HK-2 (cell line): ENCODE data around the gene TSC2.

ENCODE experiments used
- DNase-seq: peaks from one replicate; pipeline ENCODE4 v3.0.0-alpha.2; 2018; ENCODE audit not compliant: unreplicated experiment

The TSC2 gene

DNA sequence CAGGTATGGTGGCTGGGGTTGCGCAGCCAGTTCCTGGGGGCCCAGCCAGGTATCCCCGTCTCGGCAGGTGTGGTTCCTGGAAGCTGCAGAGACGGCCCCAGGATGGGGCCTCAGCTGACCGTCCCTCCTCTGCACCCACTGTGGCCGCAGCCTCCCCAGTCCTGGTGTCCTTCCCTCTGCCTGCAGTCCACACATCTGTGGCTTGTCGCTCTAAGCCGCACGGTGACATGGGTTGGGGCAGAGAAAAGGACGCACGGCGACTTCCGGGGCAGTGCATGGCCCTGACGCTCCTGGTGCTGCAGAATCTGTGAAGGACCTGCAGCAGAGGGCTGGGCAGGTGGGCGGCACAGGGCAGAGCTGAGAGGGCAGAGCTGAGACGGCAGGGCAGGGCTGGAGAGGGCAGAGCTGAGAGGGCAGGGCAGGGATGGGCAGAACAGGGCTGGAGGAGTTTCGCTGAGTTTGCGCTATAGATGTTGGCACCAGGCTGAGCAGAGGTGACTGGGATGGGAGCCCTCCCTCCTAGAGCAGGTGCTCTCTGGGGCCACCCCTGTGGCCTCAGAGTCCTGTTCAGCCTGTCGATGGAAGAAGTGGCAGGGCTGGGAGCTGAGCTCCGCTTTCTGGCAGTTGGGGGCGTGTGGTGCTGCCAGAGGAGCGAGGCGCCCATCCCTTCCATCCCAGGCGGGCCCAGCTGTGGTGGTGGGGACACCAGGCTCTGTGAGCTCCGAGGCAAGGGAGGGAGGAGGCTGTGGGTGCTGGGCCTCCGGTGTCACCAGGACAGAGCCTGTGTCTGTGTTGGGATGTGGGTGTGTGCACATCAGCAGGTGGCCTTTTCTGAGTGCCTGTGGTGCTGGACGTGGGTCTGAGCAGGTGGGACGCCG lies 23.0 kb downstream of the TSC2 start:
- no peak for DNase-seq

DNA sequence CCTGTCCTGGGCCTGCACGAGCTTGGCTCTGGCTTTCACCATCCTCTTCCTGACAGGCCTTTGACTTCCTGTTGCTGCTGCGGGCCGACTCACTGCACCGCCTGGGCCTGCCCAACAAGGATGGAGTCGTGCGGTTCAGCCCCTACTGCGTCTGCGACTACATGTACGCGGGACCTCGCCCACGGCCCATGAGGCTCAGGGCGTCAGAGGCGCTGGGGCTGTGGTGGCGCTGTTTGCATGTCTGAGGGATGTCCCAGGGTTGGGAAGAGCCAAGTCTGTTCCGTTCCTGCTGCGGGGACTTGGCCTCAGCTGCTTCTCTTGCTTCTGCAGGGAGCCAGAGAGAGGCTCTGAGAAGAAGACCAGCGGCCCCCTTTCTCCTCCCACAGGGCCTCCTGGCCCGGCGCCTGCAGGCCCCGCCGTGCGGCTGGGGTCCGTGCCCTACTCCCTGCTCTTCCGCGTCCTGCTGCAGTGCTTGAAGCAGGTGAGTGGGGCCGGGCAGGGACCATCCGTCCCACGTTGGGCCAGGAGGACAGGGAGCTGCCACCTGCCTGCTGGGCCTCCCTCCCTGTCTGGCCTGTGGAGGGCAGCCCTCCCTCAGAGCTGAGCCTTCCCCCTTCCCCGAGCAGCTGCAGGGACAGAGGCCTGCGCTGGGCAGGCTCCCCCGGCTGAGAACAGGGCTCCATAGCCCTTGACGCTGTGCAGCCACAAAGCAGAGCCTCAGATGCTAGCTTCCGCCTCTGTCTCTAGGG lies 23.8 kb downstream of the TSC2 start:
- DNase-seq: no peak

DNA sequence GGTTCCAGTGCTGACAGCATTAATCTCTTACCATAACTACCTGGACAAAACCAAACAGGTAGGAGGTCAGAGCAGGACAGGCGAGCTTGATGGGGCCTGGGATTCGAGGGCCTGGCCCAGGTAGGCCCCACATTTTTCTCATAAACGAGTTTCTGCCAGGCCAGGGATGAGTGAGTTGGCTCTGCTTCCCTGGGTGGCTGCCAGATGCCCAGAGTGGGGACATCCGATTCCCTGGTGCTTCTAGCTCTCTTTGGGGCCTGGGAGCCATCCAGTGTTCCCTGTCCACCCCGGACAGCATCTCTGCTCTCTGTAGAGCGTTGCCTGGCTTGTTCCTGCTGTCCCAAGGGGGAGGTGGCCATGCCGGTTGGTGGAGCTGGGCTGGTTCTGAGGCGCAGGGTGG lies 25.1 kb downstream of the TSC2 start:
- DNase-seq: no peak

DNA sequence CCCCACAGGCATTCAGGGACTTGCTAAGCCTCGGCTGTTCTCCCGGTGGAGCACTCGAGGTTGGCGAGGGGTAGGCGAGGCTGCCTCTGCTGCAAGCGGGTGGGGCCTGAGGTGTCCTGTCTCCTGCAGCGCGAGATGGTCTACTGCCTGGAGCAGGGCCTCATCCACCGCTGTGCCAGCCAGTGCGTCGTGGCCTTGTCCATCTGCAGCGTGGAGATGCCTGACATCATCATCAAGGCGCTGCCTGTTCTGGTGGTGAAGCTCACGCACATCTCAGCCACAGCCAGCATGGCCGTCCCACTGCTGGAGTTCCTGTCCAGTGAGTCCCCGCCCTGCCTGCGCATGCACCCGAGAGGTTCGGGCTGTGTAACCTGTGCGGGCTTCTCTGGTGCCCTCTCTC lies 26.3 kb downstream of the TSC2 start:
- DNase-seq: no peak

GRCh38 chr16:2075631-2076030 lies 27.8 kb downstream of the TSC2 start:
- DNase-seq: no peak

DNA sequence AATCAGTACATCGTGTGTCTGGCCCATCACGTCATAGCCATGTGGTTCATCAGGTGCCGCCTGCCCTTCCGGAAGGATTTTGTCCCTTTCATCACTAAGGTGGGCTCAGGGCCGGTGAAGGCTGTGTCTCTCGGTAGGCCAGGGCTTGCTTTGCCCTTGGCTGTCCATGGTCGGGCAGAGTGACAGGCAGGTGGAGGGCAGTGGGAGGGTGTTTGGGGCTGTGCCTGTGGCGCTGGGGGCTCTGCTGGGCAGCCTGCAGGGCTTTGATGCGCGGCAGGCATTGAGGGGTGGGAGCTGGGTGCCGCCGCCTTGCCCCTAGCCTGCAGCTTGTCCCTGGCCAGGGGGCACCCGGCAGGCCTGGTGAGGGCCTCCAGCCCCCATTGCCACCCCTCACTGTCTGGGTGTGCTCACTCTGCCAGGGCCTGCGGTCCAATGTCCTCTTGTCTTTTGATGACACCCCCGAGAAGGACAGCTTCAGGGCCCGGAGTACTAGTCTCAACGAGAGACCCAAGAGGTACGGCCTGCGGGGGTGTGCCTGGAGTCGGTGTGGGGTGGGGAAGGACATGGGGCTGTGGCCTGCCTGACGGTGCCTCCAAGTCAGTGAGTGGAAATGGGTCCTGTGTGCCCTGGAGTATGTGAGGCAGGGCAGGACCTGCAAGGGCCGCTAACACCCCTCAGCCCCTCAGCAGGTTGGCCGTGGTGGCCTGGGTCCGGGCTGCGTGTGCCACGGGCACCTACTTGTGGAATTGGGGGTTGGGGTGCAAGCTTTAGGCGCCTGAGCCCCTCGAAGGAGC lies 28.5 kb downstream of the TSC2 start:
- no peak for DNase-seq

GRCh38 chr16:2077016-2077415 lies 29.2 kb downstream of the TSC2 start:
- no peak for DNase-seq

DNA sequence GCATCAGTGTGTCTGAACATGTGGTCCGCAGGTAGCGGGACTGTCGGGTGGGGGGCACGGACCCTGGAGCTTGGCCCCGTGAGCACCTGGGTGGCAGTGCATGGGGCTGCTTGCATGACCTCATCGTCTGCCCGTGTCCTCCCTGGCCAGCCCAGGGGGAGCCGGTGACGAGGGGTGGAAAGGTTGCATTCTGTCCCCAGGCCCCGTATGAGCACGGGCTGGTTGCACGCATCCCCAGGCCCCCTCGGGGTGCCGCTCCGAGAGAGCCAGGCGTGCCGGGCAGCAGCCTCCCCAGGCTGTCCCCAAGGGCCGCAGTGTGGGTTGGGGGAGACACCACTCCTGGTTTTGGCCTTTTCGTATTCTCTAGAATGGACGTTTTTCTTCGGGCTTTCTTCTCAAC lies 29.9 kb downstream of the TSC2 start:
- DNase-seq: no peak

DNA sequence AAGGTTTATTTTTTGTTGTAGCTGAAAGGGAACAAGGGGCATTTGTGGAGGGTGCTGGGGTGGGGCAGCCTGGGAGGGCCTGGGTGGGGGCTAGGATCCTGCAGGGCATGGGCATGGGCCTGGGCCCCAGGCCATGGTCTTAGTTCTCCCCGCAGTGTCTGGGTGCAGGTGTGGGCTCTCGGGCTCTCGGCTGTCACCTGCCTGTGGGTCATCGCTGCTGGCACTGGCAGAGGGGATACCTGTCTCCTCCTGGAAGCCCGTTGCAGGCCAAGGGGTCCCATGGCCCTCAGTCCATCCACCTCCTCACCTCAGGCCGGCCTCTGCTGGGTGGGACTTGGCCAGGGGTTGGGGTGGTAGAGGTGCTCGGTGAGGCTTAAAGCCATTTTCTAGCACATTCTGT lies 30.3 kb downstream of the TSC2 start:
- DNase-seq: no peak

DNA sequence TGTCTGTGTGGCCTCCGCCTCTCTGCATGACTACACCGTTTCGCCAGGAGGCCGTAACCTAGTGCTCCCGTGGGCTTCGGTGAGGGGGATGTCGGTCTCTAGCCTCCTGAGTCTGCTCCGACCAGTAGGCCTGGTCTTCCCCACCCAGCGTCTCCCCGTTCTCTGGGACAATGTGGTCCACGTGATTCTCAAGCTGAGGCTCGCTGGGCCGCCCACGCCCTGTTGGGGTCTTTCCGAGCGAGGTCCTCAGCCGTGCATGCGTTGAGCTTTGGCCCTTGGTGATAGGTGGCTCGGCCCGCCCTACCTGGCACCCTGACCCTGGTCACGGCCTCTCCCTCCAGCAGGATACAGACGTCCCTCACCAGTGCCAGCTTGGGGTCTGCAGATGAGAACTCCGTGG lies 30.9 kb downstream of the TSC2 start:
- no peak for DNase-seq

GRCh38 chr16:2079311-2079800 lies 31.6 kb downstream of the TSC2 start:
- no peak for DNase-seq

- no peak for DNase-seq
Measured at GRCh38 chr16:2079991-2080390, 32.2 kb downstream of the TSC2 start.

DNA sequence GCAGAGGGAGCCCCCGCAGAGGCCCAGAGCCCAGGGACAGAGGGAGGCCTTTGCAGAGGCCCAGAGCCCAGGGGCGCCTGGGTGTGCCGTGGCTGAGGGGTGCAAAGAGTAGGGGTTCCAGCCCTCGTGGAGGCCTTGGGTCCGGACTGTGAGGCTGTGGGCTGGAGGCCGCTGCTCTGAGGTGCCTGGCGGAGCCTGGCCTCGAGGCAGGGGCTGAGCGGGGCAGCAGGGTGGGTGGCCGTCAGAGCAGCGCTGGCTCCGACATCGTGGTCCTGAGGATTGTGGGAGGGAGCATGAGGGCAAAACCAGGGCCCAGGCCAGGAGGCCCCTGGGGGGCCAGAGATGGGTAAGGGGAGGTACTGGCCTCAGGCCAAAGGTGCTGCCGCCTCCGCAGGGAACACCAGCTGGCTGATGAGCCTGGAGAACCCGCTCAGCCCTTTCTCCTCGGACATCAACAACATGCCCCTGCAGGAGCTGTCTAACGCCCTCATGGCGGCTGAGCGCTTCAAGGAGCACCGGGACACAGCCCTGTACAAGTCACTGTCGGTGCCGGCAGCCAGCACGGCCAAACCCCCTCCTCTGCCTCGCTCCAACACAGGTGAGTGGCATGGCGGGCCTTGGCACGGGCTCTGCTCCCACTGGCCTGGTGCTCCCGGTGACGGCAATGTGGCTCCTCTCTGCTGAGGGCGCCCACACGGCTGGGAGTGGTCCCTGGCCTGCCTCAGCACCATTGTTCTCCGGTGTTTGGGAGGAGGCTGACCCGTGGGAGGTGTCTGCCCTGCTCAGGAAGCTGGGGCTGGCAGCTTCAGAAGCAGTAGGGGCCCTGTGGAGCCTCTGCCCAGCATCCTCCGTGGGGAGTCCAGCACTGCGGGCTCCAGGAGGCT lies 33.7 kb downstream of the TSC2 start:
- no peak for DNase-seq

GRCh38 chr16:2082171-2082982 lies 34.6 kb downstream of the TSC2 start:
- no peak for DNase-seq

- DNase-seq: no peak
Measured at GRCh38 chr16:2082983-2083364, 35.2 kb downstream of the TSC2 start.

- DNase-seq: no peak
Measured at GRCh38 chr16:2083409-2083808, 35.6 kb downstream of the TSC2 start.

DNA sequence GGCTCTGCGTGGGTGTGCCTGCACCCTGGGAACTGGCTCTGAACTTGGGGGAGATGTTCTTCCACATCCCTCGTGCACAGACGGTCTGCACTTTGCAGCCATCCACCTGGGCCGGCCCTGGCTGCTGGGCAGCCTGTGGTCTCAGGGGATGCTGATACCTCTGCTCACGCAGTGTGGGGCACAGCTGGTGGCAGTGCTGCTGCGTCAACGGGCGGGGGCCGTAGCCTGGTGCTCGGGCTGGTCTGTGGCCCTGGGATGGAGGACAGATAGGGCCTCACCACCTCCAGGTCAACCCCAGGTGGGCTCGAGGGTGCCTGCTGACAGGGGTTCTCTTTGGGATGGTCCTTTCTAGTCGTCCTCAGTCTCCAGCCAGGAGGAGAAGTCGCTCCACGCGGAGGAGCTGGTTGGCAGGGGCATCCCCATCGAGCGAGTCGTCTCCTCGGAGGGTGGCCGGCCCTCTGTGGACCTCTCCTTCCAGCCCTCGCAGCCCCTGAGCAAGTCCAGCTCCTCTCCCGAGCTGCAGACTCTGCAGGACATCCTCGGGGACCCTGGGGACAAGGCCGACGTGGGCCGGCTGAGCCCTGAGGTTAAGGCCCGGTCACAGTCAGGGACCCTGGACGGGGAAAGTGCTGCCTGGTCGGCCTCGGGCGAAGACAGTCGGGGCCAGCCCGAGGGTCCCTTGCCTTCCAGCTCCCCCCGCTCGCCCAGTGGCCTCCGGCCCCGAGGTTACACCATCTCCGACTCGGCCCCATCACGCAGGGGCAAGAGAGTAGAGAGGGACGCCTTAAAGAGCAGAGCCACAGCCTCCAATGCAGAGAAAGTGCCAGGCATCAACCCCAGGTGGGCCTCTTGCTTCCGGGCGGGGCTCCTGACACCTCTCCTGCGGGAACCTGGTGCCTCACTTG lies 36.3 kb downstream of the TSC2 start:
- no peak for DNase-seq

GRCh38 chr16:2084895-2085625 lies 37.3 kb downstream of the TSC2 start:
- DNase-seq: no peak

DNA sequence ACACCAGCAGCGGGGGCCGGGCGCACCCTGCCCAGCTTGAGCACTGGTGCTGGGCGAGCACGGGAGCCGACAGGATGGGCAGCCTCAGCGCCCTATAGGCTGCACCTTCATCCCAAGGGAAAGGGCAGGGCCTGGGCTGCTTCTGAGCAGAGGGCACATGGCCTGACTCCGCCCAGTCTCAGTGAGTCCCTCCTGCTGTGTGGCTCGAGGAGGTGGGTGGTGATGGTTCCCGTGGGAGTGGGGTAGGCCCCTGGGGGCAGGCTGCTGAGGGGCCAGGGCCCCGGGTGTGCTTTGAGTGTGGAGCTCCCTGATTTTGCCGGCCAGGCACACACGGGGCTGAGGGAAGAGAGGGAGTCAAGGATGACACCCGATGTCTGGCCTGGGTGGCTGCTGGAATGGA lies 37.9 kb downstream of the TSC2 start:
- no peak for DNase-seq
